D721Med (cell line): ENCODE results near the gene ITGA7.

ENCODE experiments used
- DNase-seq: peaks from one replicate; pipeline ENCODE4 v3.0.0; 2011; ENCODE audit warnings: low spot score; ENCODE audit not compliant: insufficient read length
- FAIRE-seq: peaks from 2 replicates; lab custom pipeline; 2011; peaks lifted over from hg19 to GRCh38; lab: Jason Lieb, UNC
- CTCF ChIP-seq: IDR thresholded peaks from 2 replicates; pipeline ENCODE4 v1.5.1; 2012; ENCODE audit warnings: mild to moderate bottlenecking, control low read depth; ENCODE audit not compliant: insufficient read depth; ENCODE audit errors: missing control alignments

ITGA7 gene

GRCh38 chr12:55707841-55708694, at the start of gene ITGA7:
ITGA7 (minus strand) TSS chr12:55707904; CDS start chr12:55707682, 222 bp downstream.
- DNase-seq, result peak; percentile 90
- FAIRE-seq, result no peak
- TF ChIP-seq CTCF, result no peak

GRCh38 chr12:55755246-55755645, 47.5 kb upstream of the ITGA7 start:
- TF ChIP-seq CTCF, result no peak
- FAIRE-seq, result no peak
- no peak for DNase-seq

- FAIRE-seq, result no peak
- no peak for TF ChIP-seq CTCF
- no peak for DNase-seq
These were observed 40.7 kb upstream of the ITGA7 start for GRCh38 chr12:55748230-55748993.

GRCh38 chr12:55746913-55747231, 39.2 kb upstream of the ITGA7 start:
- DNase-seq (no peak), FAIRE-seq (no peak)
- no peak for TF ChIP-seq CTCF

- no peak for DNase-seq
- no peak for TF ChIP-seq CTCF
- no peak for FAIRE-seq
These were observed 38.6 kb upstream of the ITGA7 start for GRCh38 chr12:55746174-55746912.

- peak; percentile 51 for DNase-seq
- no peak for TF ChIP-seq CTCF
These were observed 37.9 kb upstream of the ITGA7 start for GRCh38 chr12:55745361-55746173.

More at GRCh38 chr12:55745361-55746173, 37.9 kb upstream of the ITGA7 start:
- FAIRE-seq, result no peak
